ENCODE data around the gene PRLR.

DNA sequence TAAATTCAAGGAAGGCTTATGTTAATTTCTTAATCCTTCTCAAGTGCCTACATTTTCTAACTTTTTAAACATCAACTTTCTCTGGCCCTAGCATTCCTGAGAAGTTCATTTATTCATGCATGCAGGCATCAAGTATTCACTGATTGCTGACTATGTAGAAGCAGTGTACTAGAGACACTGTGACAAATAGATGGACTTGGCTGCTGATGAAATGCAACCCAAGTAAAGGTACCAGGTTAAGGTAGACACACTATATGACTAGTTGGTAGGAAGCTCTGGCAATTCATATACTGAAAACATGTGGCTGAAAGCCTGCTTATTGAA lies 66.6 kb downstream of the PRLR start:
- TF ChIP-seq, protein P1, sequence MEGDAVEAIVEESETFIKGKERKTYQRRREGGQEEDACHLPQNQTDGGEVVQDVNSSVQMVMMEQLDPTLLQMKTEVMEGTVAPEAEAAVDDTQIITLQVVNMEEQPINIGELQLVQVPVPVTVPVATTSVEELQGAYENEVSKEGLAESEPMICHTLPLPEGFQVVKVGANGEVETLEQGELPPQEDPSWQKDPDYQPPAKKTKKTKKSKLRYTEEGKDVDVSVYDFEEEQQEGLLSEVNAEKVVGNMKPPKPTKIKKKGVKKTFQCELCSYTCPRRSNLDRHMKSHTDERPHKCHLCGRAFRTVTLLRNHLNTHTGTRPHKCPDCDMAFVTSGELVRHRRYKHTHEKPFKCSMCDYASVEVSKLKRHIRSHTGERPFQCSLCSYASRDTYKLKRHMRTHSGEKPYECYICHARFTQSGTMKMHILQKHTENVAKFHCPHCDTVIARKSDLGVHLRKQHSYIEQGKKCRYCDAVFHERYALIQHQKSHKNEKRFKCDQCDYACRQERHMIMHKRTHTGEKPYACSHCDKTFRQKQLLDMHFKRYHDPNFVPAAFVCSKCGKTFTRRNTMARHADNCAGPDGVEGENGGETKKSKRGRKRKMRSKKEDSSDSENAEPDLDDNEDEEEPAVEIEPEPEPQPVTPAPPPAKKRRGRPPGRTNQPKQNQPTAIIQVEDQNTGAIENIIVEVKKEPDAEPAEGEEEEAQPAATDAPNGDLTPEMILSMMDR (IDR thresholded peaks at IDR 0.05; ENCODE audit: low read depth, low read length): no peak
- TF ChIP-seq MYC (IDR thresholded peaks at IDR 0.05; ENCODE audit: low read depth, low read length) (no peak), POLR2A (IDR thresholded peaks at IDR 0.05; ENCODE audit: extremely low read depth, insufficient read length) (no peak), MAX (IDR thresholded peaks at IDR 0.05; ENCODE audit: low read depth, low read length) (no peak)

All from NB4 (cell line).